GM12874 (cell line): ENCODE data around the gene C5AR2.

Experiments used
- CTCF ChIP-seq: IDR thresholded peaks from 2 replicates; pipeline ENCODE4 v1.5.1; 2011; ENCODE audit warnings: low read depth, mild to moderate bottlenecking, control low read depth, low read length, moderate library complexity; ENCODE audit not compliant: insufficient read depth

The C5AR2 gene

DNA sequence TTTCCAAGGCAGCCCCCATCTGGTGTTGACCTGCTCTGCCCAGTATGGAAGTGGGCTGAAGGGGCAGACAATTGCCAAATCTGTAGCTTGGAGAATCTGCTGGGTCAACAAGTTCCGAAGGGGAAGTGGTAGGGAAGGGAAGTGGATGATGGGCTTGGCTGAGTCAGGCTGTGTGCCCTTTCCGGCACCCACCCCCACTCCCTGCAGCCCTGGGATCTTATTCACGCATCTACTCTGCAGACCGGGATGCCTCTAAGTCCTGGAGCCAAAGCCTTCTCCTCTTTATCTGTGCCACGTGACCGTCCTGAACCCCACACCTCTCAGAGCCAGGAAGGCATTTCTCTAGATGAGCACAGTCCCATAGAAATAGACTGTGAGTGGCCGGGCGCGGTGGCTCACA, 7.5 kb upstream of the C5AR2 start:
- no peak for TF ChIP-seq CTCF

DNA sequence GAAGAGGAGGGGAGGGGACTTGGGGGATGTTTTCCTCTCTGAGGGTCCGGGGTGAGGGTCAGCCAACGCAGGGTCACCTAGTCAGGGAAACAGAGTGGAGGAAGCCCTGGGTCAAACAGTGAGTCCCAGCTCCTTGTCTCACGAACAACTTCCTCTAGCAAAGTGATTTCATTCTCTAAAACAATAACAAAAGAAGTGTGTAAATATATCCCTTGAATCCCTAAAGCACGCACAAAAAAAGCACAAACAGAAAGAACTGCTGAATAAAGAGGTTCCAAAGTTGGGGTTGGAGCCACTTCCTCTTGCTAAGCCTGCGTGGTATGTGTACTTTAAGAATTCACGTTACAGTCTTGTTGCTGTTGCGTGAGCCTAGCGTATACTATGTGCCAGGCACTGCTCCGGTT, 1.5 kb upstream of the C5AR2 start:
- no peak for TF ChIP-seq CTCF

DNA sequence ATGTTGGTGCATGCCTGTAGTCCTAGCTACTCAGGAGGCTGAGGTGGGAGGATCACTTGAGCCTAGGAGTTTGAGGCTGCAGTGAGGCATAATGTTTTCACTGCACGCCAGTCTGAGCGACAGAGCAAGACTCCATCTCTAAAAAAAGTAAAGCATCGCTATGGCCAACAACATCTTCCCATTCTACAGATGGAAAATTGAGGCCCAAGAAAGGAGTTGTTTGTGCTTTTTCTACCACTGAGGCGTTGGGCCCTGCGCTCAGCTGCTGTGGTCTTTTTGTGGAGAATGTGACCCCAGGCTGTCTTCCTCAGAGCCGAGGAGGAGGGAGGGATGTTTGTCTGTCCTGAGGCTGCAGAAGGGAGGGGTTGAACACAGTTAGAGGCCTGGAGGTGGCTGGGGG, 485 bp upstream of the C5AR2 start:
- TF ChIP-seq CTCF = no peak

DNA sequence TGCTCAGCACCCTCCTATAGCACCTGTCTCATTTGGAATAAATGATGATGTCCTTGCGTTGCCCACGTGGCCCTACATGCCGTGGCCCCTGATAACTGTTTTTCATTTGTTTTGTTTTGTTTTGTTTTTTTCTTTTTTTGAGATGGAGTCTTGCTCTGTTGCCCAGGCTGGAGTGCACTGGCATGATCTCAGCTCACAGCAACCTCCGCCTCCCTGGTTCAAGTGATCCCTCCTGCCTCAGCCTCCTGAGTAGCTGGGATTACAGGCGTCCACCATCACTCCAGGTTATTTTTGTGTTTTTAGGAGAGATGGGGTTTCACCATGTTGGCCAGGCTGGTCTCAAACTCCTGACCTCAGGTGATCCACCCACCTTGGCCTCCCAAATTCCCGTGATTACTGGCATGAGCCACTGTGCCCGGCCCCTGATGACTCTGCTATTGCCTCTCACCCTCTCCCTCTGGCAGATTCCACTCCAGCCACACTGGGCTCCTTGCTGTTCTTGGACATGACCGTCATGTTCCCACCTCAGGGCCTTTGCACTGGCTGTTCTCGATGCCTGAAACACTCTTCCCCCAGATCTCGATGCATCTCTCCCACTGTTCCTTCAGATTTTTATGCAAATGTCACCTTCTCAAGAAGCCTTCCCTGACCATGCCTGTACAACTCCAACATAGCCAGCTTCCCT, 7.4 kb downstream of the C5AR2 start:
- TF ChIP-seq CTCF = no peak

DNA sequence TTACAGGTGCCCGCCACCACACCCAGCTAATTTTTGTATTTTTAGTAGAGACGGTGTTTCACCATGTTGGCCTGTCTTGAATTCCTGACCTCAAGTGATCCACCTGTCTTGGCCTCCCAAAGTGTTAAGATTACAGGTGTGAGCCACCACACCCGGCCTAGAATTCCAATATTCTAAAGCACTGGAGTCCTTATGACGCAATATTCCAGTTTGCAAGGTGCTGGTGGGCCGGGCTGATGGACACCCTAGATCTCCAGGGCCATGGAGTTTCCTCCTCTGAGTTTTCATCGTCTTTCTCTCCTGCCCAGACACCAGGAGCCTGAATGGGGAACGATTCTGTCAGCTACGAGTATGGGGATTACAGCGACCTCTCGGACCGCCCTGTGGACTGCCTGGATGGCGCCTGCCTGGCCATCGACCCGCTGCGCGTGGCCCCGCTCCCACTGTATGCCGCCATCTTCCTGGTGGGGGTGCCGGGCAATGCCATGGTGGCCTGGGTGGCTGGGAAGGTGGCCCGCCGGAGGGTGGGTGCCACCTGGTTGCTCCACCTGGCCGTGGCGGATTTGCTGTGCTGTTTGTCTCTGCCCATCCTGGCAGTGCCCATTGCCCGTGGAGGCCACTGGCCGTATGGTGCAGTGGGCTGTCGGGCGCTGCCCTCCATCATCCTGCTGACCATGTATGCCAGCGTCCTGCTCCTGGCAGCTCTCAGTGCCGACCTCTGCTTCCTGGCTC, 8.7 kb downstream of the C5AR2 start:
- no peak for TF ChIP-seq CTCF

- no peak for TF ChIP-seq CTCF
Observed at GRCh38 chr19:47341734-47342133, 9.8 kb downstream of the C5AR2 start.

GRCh38 chr19:47343194-47343802, 11.3 kb downstream of the C5AR2 start:
- no peak for TF ChIP-seq CTCF
